ENCODE data around the gene SMIM44. TPM values are rescaled to one million over a fixed set of nuclear protein-coding genes. Genes with fewer than 3 reads are reported as not detected.

Gene SMIM44
- total and polyA plus RNA-seq, 10 donors = not detected

DNA sequence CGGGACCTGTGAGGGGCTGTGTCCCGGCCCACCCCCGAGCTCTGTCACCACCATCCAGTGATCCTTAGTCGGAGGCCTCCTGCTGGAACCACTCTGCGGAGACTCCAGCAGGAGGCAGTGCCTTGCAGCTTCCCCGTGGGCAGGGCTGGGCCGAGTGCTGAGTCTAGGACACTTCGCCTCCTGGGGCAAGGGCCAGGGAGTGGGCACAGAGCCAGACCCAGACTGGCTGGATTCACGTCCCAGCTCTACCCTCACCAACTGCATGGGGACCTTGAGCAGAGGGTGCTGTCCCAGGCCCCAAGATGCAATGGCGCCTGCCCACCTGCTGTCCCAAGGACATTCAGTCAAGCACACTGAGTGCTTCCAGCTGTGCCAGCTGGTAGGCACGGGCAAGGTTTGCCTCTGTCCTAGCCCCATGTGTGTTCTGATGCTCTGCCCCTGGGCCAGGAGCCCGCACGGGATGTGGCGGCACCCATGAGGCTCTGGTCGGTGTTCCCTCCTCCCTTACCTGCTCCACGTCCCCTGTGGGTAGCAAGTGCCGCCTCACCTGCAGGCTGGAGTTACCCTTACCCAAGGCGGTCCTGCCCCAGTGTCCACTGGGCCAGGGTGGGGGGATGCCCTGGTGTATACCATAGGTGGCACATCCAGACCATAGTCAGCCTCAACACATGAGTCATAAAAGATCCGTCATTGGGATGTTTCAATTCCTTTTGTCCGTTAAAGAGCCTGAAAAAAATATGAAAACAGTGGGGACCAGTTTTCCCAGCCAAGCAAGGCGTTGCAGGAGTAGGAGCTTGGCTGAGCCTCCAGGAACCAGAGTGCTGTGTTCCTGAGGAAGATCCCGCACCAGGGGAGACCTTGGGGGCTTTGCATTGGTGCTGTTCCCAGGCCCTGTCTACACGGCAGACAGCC is 30.2 kb upstream of the SMIM44 start:
- WGBS, 5 donors = 87 to 94% (median 89%) methylated on average over 13 to 23 of the region's 23 CpGs
- H3K4me3 ChIP-seq = no peak overlapping the region
- no peaks in the 10 kb centered on the region for H3K9me3 ChIP-seq
- H3K27me3 ChIP-seq (replicated peaks in 1 of 7) = no peaks in the 10 kb centered on the region
- TF ChIP-seq POLR2AphosphoS5 (IDR thresholded peaks at IDR 0.05) = no peak
- TF ChIP-seq POLR2A (IDR thresholded peaks at IDR 0.05) = no peak
- TF ChIP-seq, protein P1, sequence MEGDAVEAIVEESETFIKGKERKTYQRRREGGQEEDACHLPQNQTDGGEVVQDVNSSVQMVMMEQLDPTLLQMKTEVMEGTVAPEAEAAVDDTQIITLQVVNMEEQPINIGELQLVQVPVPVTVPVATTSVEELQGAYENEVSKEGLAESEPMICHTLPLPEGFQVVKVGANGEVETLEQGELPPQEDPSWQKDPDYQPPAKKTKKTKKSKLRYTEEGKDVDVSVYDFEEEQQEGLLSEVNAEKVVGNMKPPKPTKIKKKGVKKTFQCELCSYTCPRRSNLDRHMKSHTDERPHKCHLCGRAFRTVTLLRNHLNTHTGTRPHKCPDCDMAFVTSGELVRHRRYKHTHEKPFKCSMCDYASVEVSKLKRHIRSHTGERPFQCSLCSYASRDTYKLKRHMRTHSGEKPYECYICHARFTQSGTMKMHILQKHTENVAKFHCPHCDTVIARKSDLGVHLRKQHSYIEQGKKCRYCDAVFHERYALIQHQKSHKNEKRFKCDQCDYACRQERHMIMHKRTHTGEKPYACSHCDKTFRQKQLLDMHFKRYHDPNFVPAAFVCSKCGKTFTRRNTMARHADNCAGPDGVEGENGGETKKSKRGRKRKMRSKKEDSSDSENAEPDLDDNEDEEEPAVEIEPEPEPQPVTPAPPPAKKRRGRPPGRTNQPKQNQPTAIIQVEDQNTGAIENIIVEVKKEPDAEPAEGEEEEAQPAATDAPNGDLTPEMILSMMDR (IDR thresholded peaks at IDR 0.05 in 8 of 11, conservative IDR thresholded peaks at IDR 0.05 in 3 of 11) = no peak
- H3K36me3 ChIP-seq = peaks cover 0 to 68% (median 5%) of the 10 kb centered on the region in 6 donors
- peaks cover 17 to 100% (median 55%) of the 10 kb centered on the region in 6 donors for H3K4me1 ChIP-seq
- intact Hi-C loops (cut with DNase I; ENCODE audit: low total_unique reads) = no loop called here
- H3K27ac ChIP-seq = no peak overlapping the region
- no peak for DNase-seq

DNA sequence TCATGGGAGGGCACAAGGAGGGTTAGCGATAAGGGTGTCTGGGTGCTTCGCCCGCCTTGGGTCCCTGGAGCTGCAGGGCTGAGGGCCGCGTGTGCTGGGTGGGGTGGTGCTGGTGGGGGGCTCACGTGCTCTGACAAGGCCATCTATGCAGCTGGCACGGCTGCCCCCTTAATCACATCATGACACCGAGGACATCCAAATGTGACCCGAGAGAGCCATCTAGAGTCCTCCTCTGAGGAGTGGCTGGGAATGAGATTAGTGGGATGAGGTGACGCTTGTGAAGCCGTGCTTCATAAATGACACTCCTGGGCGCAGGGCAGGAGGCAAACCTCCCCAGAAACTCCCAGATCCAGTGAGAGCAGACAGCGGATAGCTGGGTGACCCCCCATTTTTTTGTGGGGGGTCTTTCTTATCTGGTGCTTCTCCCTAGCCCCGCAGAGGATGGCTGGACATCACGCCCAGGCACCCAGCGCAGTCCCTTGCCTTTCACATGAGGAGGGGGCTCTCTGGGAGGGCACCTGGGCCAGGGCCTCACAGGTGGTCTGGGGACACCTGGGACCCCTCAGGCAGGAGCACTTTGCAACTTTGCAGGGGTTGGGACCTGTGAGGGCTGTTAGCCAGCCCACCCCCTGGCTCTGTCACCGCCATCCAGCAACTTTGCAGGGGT is 29.5 kb upstream of the SMIM44 start:
- WGBS, 5 donors = 92 to 95% (median 94%) methylated on average over 13 to 17 of the region's 17 CpGs
- H3K27me3 ChIP-seq (replicated peaks in 1 of 7) = no peaks in the 10 kb centered on the region
- no peak overlapping the region for H3K4me3 ChIP-seq
- H3K9me3 ChIP-seq = no peaks in the 10 kb centered on the region
- peaks cover 21 to 100% (median 58%) of the 10 kb centered on the region in 6 donors for H3K4me1 ChIP-seq
- no peak overlapping the region for H3K27ac ChIP-seq
- peaks cover 0 to 70% (median 5%) of the 10 kb centered on the region in 6 donors for H3K36me3 ChIP-seq
- intact Hi-C loops (cut with DNase I; ENCODE audit: low total_unique reads) = no loop called here
- TF ChIP-seq POLR2AphosphoS5 (IDR thresholded peaks at IDR 0.05) (no peak), POLR2A (IDR thresholded peaks at IDR 0.05) (no peak)
- TF ChIP-seq, protein P1 (IDR thresholded peaks at IDR 0.05 in 8 of 11, conservative IDR thresholded peaks at IDR 0.05 in 3 of 11) = no peak
- no peak for DNase-seq

DNA sequence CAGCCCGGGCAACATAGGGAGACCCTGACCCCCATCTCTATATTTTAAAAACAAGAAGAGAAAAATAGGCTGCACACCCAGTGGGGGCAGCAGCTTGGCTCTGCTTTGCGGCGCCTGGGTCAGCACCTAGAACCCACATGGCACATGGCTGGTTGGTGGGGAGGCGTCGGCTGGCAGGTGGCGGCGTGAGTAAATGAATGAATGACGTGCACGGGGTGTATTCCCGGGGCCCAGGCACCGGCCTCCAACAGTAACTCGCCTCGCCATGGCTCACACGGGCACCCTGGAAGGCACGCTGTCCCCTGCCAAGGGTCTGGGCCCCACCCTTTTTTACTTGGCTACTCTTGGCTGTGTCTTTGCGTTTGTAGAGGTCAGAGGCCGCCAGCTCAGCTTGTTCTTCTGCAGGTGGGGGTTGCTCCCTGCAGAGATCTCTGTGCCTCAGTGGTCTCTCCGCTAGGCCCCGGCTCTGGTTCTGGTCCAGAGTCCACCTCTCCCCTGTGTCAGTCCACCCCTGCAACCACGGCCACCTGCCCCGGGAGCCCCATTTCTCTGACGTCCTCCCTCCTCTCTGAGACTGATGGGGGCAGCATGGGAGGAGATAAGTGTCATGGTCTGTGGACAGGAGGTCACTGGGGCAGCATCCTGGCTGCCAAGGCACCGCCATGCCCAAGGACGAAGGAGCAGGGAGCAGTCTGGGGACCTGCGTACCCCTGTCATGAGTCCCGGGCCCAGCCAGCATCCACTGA is 28.4 kb upstream of the SMIM44 start:
- no peak for DNase-seq
- Histone ChIP-seq H3K4me3 (no peak overlapping the region), H3K27me3 (replicated peaks in 1 of 7) (no peaks in the 10 kb centered on the region), H3K27ac (no peak overlapping the region), H3K4me1 (peaks cover 18 to 100% (median 58%) of the 10 kb centered on the region in 6 donors), H3K36me3 (peaks cover 0 to 70% (median 5%) of the 10 kb centered on the region in 6 donors), H3K9me3 (no peaks in the 10 kb centered on the region)
- TF ChIP-seq POLR2A (IDR thresholded peaks at IDR 0.05) (no peak), POLR2AphosphoS5 (IDR thresholded peaks at IDR 0.05) (no peak)
- TF ChIP-seq, protein P1 (IDR thresholded peaks at IDR 0.05 in 8 of 11, conservative IDR thresholded peaks at IDR 0.05 in 3 of 11) = no peak
- intact Hi-C loops (cut with DNase I; ENCODE audit: low total_unique reads) = no loop called here
- WGBS, 5 donors = 87 to 93% (median 91%) methylated on average over 22 to 26 of the region's 26 CpGs
